Measurements from ENCODE around the gene KRTAP10-12. TPM values are rescaled to one million over a fixed set of nuclear protein-coding genes. Genes with fewer than 3 reads are reported as not detected.
A peak's percentile ranks its signal among the peaks of the same experiment; 100 is the strongest.
"Not testable (repeated sequence)": the region's sequence is repeated elsewhere in the genome, so short reads cannot be mapped to it uniquely, and the experiment has no call there.

The KRTAP10-12 gene
- total RNA-seq, 1 donor from 2014 or later, result not detected

DNA sequence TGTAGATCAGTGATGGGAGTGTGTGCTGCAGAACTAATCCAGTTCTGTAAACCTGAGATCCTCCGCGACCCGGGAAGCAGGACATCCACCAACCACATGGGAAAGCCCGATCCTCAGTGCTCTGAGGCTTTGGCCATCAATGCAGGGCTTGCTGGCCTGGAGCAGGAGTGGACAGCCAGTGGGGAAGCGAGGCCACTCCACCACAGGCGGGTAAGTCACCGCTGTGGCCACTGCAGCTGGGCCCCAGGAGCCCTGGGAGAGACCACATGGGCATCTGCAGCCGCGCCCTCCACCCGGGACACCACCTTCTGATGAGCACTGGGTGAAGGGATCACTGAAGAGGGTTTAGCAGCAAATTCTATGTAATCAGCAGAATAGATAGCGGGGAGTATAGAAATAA is 15.8 kb upstream of the KRTAP10-12 start:
- Mint-ChIP-seq H3K27ac (no peak overlapping the region), H3K9me3 (no peaks in the 10 kb centered on the region), H3K36me3 (no peaks in the 10 kb centered on the region), H3K27me3 (ENCODE audit: low read depth) (peaks cover 66% of the 10 kb centered on the region), H3K4me3 (no peak overlapping the region), H3K4me1 (no peaks in the 10 kb centered on the region)
- TF ChIP-seq, protein P1, sequence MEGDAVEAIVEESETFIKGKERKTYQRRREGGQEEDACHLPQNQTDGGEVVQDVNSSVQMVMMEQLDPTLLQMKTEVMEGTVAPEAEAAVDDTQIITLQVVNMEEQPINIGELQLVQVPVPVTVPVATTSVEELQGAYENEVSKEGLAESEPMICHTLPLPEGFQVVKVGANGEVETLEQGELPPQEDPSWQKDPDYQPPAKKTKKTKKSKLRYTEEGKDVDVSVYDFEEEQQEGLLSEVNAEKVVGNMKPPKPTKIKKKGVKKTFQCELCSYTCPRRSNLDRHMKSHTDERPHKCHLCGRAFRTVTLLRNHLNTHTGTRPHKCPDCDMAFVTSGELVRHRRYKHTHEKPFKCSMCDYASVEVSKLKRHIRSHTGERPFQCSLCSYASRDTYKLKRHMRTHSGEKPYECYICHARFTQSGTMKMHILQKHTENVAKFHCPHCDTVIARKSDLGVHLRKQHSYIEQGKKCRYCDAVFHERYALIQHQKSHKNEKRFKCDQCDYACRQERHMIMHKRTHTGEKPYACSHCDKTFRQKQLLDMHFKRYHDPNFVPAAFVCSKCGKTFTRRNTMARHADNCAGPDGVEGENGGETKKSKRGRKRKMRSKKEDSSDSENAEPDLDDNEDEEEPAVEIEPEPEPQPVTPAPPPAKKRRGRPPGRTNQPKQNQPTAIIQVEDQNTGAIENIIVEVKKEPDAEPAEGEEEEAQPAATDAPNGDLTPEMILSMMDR (IDR thresholded peaks at IDR 0.05; ENCODE audit: unreplicated experiment), result no peak
- DNase-seq (ENCODE audit: low spot score in 2 of 2, unreplicated experiment in 2 of 2), result no peak

DNA sequence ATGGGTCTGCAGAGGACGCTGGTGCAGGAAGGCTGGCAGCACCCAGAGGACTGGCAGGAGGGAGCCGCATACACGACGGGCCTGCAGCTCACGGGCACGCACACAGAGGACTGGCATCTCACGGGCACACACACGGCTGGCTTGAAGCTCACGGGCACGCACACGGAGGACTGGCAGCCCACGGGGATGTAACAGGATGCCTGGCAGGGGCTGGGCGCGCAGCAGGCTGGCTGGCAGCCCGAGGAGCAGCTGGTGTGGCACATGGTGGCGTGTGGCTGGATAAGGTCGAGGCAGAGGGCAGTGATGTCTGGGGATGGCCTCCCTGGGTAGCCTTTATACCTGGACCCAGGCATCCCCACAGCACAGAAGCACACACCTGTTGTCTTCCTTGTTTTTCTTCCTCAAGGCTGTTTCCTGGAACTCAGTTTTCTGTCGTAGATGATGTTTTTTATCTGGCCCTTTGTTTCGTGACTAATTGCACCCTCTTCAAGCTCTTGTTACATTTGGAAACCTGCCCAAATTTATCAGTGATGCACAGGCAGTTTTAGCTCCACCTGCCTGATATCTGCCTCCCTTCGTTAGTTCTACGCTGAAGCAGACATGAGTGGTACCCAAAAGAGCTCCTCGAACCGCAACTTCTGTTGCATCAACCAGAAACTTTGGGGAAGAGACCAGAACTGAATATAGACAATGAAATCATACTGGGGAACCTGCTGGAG is 15.0 kb upstream of the KRTAP10-12 start, which contains the start of gene KRTAP12-1:
Gene KRTAP12-1, minus strand, starts transcription at position 303 of the 719 bp plus-strand sequence. Its CDS starts 40 bp downstream, at position 263.
- TF ChIP-seq, protein P1 (IDR thresholded peaks at IDR 0.05; ENCODE audit: unreplicated experiment), result no peak
- Mint-ChIP-seq H3K9me3 (no peaks in the 10 kb centered on the region), H3K36me3 (no peaks in the 10 kb centered on the region), H3K4me3 (no peak within 1 kb of the TSS), H3K4me1 (peaks cover 5% of the 10 kb centered on the region), H3K27ac (no peak within 1 kb of the TSS), H3K27me3 (ENCODE audit: low read depth) (peaks cover 64% of the 10 kb centered on the region)
- peak in 1 of 2 experiments; percentile 22 for DNase-seq (ENCODE audit: low spot score in 2 of 2, unreplicated experiment in 2 of 2)

DNA sequence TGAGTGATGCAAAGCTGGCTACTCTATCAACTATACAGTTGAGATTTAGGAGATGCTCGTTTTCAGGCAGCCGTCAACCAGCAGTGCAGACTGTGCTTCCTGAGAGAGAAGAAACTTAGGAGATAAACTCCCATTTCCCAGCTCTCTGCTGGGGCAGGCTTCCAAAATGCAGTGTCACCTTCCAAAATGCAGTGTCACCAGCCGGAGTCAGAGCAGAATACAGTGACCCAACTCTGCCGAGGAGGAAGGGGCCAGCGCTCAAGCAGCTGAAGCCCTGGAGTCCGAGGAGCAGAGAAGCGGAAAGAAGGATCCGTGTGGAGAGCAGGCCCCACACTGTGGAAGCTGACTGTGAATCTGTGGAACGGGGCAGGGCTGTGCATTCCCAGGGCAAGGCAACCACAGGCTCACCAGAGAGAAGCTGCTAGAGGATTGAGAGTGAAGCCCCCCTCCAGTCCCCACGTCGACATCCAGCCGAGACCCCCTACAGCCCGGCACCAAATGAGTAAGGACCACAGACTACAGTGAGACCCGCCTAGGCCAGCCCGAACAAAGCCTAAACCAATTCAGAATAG is 14.3 kb upstream of the KRTAP10-12 start:
- H3K36me3 Mint-ChIP-seq, result no peaks in the 10 kb centered on the region
- peaks cover 5% of the 10 kb centered on the region for H3K4me1 Mint-ChIP-seq
- no peak overlapping the region for H3K27ac Mint-ChIP-seq
- no peaks in the 10 kb centered on the region for H3K9me3 Mint-ChIP-seq
- TF ChIP-seq, protein P1 (IDR thresholded peaks at IDR 0.05; ENCODE audit: unreplicated experiment), result no peak
- H3K27me3 Mint-ChIP-seq (ENCODE audit: low read depth), result peaks cover 64% of the 10 kb centered on the region
- H3K4me3 Mint-ChIP-seq, result no peak overlapping the region
- peak in 1 of 2 experiments; percentile 30 for DNase-seq (ENCODE audit: low spot score in 2 of 2, unreplicated experiment in 2 of 2)

DNA sequence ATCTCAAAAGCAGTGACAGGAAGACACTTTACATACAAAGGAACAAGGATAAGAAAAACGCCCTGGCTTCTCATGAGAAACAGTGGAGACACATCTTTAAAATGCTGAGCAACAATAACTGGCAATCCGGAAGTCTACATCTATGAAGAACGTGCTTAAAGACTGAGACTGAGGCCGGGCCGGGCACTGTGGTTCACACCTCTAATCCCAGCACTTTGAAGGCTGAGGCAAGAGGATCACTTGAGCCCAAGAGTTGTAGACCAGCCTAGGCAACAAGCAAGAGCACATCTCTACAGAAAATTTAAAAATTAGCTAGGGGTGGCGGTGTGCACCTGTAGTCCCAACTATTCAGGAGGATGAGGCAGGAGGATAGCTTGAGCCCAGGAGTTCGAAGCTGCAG is 12.9 kb upstream of the KRTAP10-12 start:
- no peak overlapping the region for H3K27ac Mint-ChIP-seq
- H3K36me3 Mint-ChIP-seq, result no peaks in the 10 kb centered on the region
- H3K9me3 Mint-ChIP-seq, result no peaks in the 10 kb centered on the region
- H3K4me3 Mint-ChIP-seq, result no peak overlapping the region
- TF ChIP-seq, protein P1 (IDR thresholded peaks at IDR 0.05; ENCODE audit: unreplicated experiment), result no peak
- no peak for DNase-seq (ENCODE audit: low spot score in 2 of 2, unreplicated experiment in 2 of 2)
- H3K27me3 Mint-ChIP-seq (ENCODE audit: low read depth), result peaks cover 69% of the 10 kb centered on the region
- H3K4me1 Mint-ChIP-seq, result peaks cover 5% of the 10 kb centered on the region

DNA sequence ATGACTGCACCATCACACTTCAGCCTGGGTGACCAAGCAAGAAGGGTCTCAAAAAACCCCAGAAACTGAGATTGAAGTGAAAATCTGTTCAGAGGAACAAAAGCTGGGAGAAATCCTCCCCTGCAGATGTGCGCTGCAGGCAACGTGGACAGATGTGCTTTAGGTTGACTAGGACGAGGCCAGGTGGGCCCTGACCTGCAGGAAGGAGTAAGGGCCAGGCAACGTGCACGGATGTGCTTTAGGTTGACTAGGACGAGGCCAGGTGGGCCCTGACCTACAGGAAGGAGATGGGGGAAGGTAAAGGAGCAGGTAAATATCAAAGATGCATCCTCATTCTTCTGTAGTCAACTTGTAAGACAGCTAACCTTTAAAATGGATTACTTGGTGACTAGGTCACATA is 12.5 kb upstream of the KRTAP10-12 start:
- Mint-ChIP-seq H3K27me3 (ENCODE audit: low read depth) (peaks cover 65% of the 10 kb centered on the region), H3K4me3 (no peak overlapping the region), H3K27ac (no peak overlapping the region), H3K9me3 (no peaks in the 10 kb centered on the region), H3K4me1 (peaks cover 5% of the 10 kb centered on the region), H3K36me3 (no peaks in the 10 kb centered on the region)
- peak in 1 of 2 experiments; percentile 13 for DNase-seq (ENCODE audit: low spot score in 2 of 2, unreplicated experiment in 2 of 2)
- TF ChIP-seq, protein P1 (IDR thresholded peaks at IDR 0.05; ENCODE audit: unreplicated experiment), result no peak

DNA sequence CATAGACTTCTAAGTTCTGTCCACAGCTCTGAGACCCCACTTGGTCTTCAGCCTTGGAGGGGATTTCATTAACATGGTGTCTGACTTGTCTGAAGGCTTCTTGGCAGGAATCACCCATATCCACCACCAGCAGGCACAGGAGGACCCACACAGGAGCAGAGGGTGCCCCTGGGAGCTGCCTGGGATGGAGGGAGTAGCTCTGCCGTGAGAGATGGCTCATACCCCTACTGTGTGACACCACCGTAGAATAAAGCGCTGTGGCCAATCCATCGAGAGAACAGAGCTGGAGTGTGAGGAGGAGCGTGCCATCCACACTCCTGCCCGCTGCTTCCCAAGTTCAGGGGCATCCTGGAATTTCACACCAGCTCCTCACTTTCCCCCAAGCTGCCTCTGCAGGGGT is 11.9 kb upstream of the KRTAP10-12 start:
- not testable (repeated sequence) for H3K9me3 Mint-ChIP-seq; DNase-seq (ENCODE audit: low spot score in 2 of 2, unreplicated experiment in 2 of 2); H3K4me3 Mint-ChIP-seq; H3K4me1 Mint-ChIP-seq; H3K36me3 Mint-ChIP-seq; H3K27ac Mint-ChIP-seq
- H3K27me3 Mint-ChIP-seq (ENCODE audit: low read depth), result peaks cover 64% of the 10 kb centered on the region

Measured in mesothelial cell of epicardium (in vitro differentiated cells).